Stimulated activated CD8-positive, alpha-beta memory T cell treated with anti-CD3 and anti-CD28 coated beads, Interleukin-15, amount 100 ng/mL, for 4 hours (primary cell): ENCODE measurements around the gene GRM7.

Experiments used
- DNase-seq, 2 donors: peaks; one replicate each; pipeline ENCODE4 v3.0.0-alpha.2; 2020; ENCODE audit warnings: low read depth in 2 of 2

GRM7 gene

DNA sequence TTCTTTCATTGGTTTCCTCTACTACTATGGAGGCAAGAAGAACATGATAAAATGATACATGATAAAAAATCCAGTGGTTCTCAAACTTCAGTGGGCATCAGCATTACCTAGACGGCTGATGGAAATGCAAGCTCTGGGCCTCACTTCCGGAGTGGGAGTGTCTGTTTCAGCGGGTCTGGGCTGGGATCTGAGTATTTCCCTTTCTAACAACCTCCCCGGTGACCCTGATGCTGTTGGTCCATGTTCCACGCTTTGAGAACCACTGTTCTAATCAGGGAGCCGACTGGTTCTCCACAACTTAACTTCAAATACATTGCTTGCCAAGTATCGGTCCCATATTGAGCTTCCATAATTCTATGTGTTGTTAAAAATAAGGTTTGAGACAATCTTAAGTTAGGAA, 928.4 kb downstream of the GRM7 start:
- DNase-seq = no peak

DNA sequence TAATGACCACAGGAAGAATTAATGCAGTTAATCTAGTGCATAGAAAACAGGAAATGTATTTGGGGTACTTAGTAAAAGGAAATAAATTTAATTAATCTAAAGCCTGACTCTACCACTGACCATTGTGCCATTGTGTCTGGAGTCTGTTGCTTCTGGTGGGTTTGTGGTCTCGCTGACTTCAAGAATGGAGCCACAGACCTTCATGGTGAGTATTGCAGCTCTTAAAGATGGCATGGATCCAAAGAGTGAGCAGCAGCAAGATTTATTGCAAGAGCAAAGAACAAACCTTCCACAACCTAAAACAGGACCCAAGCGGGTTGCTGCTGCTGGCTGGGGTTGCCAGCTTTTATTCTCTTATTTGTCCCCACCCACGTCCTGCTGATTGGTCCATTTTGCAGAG, 929.2 kb downstream of the GRM7 start:
- no peak for DNase-seq
